ENCODE data around the gene HSF5.

The HSF5 gene

DNA sequence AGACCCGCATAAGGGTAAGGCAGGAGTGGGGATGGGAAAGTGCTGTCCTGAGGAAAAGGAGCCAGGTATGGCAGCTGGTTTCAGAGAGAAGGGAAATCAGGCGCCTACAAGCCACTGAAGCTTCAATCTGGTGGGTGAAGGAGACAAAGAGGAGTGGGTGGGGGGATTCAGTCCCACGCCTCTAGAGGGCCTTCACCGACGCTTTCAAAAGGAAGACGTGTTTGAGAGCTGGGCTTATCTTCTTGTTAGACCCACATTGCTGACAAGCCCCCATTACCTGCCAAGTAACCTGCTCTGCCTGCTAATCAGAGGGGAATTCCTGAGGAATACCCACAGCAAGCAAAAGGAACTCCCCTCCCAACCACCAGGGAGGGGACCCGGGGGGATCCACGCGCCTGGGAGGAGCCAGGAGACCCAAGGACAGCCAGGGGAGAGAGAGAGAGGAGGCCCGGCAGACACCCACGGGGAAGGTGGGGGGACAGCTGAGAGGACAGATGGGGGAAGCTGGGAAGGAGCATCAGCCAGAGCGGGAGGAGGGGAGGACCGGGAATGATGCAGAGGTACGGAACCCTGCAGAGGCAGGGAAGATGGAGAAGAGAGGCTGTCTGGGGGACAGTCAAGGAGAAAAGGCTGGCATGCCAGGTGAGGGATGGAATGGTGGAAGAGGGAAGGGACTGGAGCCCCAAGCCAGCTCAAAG lies 25.2 kb upstream of the HSF5 start:
- H2BK120ac ChIP-seq (ENCODE audit: insufficient read depth, low read length, poor library complexity): no peak overlapping the region
- H3K27ac ChIP-seq (ENCODE audit: low read depth, low read length): no peak overlapping the region
- H3K4me2 ChIP-seq (ENCODE audit: low read length): peak overlapping the region; percentile 87
- H4K12ac ChIP-seq (ENCODE audit: low read depth, low read length): no peak overlapping the region
- peak overlapping the region; percentile 89 for H2AFZ ChIP-seq (ENCODE audit: insufficient read depth, low read length, poor library complexity)
- no peak overlapping the region for H4K8ac ChIP-seq (ENCODE audit: low read depth, low read length)
- no peak overlapping the region for H2BK5ac ChIP-seq (ENCODE audit: low read depth, low read length, poor library complexity)
- no peaks in the 10 kb centered on the region for H3K9me3 ChIP-seq (ENCODE audit: insufficient read depth, low read depth, low read length)
- H3K4me1 ChIP-seq (ENCODE audit: control insufficient read depth in 1 of 2, insufficient read depth in 2 of 2, low read length in 2 of 2): peaks cover 7 to 19% of the 10 kb centered on the region in 2 experiments
- peak; percentile 13 to 37 for DNase-seq
- H3K4ac ChIP-seq (ENCODE audit: low read depth, low read length): no peak overlapping the region
- H3K14ac ChIP-seq (ENCODE audit: low read length): no peak overlapping the region
- H3K4me3 ChIP-seq (ENCODE audit: low read depth, low read length): peak overlapping the region; percentile 72
- peaks cover 26 to 35% of the 10 kb centered on the region in 2 experiments for H3K36me3 ChIP-seq (ENCODE audit: control insufficient read depth in 1 of 2, insufficient read depth in 2 of 2, low read length in 2 of 2)
- no peak overlapping the region for H2AK5ac ChIP-seq (ENCODE audit: low read length)
- no peak overlapping the region for H3K9ac ChIP-seq (ENCODE audit: low read length)
- no peak overlapping the region for H4K91ac ChIP-seq (ENCODE audit: low read depth, low read length)
- no peak overlapping the region for H2BK12ac ChIP-seq (ENCODE audit: low read length)
- no peak overlapping the region for H3K23ac ChIP-seq (ENCODE audit: low read length)
- no peaks in the 10 kb centered on the region for H3K27me3 ChIP-seq (ENCODE audit: insufficient read depth, low read length)
- peaks cover 6% of the 10 kb centered on the region for H3K79me2 ChIP-seq (ENCODE audit: control insufficient read depth, insufficient read depth, low read length, poor library complexity)
- peaks cover 10% of the 10 kb centered on the region for H3K79me1 ChIP-seq (ENCODE audit: low read length)
- no peak overlapping the region for H3K18ac ChIP-seq (ENCODE audit: low read length)
- WGBS (ENCODE audit: extremely low coverage, insufficient coverage, insufficient read length): no CpG with 5 or more reads among the region's 14 CpGs

DNA sequence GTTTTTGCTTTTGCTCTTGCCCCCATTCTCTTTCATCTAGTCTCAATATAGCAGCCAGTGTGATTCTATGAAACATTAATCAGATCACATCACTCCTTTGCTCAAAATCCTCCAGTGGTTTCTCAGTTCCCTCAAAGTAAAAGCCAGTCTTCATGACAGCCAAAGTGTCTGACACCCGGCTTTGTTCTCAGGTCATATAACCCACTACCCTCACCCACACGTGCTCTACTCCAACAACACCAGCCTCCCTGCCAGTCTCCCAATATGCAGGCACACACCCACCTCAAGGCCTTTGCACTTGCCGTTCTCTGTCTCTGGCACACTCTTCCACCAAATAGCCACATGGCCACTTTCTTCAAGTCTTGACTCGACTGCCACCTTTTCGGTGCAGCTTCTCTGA lies 21.9 kb upstream of the HSF5 start:
- Histone ChIP-seq H3K4me1 (ENCODE audit: control insufficient read depth in 1 of 2, insufficient read depth in 2 of 2, low read length in 2 of 2) (peaks cover 4 to 13% of the 10 kb centered on the region in 2 experiments), H3K36me3 (ENCODE audit: control insufficient read depth in 1 of 2, insufficient read depth in 2 of 2, low read length in 2 of 2) (peaks cover 53 to 63% of the 10 kb centered on the region in 2 experiments), H2AFZ (ENCODE audit: insufficient read depth, low read length, poor library complexity) (no peak overlapping the region), H4K12ac (ENCODE audit: low read depth, low read length) (no peak overlapping the region), H2BK12ac (ENCODE audit: low read length) (no peak overlapping the region), H4K8ac (ENCODE audit: low read depth, low read length) (no peak overlapping the region), H3K9ac (ENCODE audit: low read length) (no peak overlapping the region), H3K18ac (ENCODE audit: low read length) (peak overlapping the region; percentile 41), H2BK120ac (ENCODE audit: insufficient read depth, low read length, poor library complexity) (no peak overlapping the region), H3K23ac (ENCODE audit: low read length) (no peak overlapping the region), H3K27ac (ENCODE audit: low read depth, low read length) (no peak overlapping the region), H3K79me2 (ENCODE audit: control insufficient read depth, insufficient read depth, low read length, poor library complexity) (peaks cover 3% of the 10 kb centered on the region), H3K4me2 (ENCODE audit: low read length) (no peak overlapping the region), H3K79me1 (ENCODE audit: low read length) (peaks cover 3% of the 10 kb centered on the region), H2BK5ac (ENCODE audit: low read depth, low read length, poor library complexity) (no peak overlapping the region), H3K4ac (ENCODE audit: low read depth, low read length) (no peak overlapping the region), H4K91ac (ENCODE audit: low read depth, low read length) (no peak overlapping the region), H3K4me3 (ENCODE audit: low read depth, low read length) (no peak overlapping the region), H2AK5ac (ENCODE audit: low read length) (no peak overlapping the region), H3K27me3 (ENCODE audit: insufficient read depth, low read length) (no peaks in the 10 kb centered on the region), H3K9me3 (ENCODE audit: insufficient read depth, low read depth, low read length) (no peaks in the 10 kb centered on the region), H3K14ac (ENCODE audit: low read length) (no peak overlapping the region)
- DNase-seq: no peak
- no CpG with 5 or more reads among the region's 5 CpGs for WGBS (ENCODE audit: extremely low coverage, insufficient coverage, insufficient read length)

DNA sequence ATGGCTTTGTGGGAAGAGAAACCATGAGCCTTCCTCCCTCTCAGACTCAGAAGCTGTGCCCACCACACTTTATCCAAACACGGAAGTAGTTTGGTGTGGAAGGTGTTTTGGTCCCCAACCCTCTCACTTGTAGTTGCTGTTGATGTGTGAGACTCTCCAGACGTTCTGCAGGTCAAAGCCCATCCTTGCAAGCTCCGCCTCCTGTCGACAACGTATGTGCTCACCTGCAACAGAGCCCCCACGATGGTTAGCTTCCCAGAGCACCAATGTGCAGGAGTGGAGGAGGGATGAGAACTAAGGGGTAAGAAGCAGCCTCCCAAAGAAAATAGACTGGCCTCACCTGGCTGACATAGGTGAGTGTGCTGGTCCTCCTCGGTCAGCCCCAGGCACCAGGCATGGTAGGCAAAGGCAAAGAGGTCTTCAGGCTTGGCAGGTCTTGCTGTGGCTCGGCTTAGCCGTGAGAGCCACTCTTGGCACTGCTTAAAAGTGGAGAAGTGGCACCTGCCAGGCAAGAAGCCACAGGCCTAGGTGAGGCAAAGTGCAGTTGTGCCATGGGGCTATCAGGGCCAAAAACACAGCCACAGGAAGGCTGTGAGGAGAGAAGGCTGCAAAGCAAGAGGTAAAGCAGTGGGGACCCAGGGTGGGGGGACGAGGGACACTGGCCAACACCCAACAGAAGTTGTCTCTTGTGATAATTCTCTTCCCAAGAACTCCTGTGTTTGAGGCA lies 20.3 kb upstream of the HSF5 start:
- peaks cover 66 to 79% of the 10 kb centered on the region in 2 experiments for H3K36me3 ChIP-seq (ENCODE audit: control insufficient read depth in 1 of 2, insufficient read depth in 2 of 2, low read length in 2 of 2)
- no peaks in the 10 kb centered on the region for H3K9me3 ChIP-seq (ENCODE audit: insufficient read depth, low read depth, low read length)
- peaks cover 2 to 5% of the 10 kb centered on the region in 2 experiments for H3K4me1 ChIP-seq (ENCODE audit: control insufficient read depth in 1 of 2, insufficient read depth in 2 of 2, low read length in 2 of 2)
- no peak overlapping the region for H3K4me2 ChIP-seq (ENCODE audit: low read length)
- no peak overlapping the region for H3K14ac ChIP-seq (ENCODE audit: low read length)
- no peaks in the 10 kb centered on the region for H3K79me2 ChIP-seq (ENCODE audit: control insufficient read depth, insufficient read depth, low read length, poor library complexity)
- no peak overlapping the region for H2AK5ac ChIP-seq (ENCODE audit: low read length)
- no peak overlapping the region for H4K8ac ChIP-seq (ENCODE audit: low read depth, low read length)
- DNase-seq: no peak
- H3K27me3 ChIP-seq (ENCODE audit: insufficient read depth, low read length): no peaks in the 10 kb centered on the region
- H2BK12ac ChIP-seq (ENCODE audit: low read length): no peak overlapping the region
- no peak overlapping the region for H3K23ac ChIP-seq (ENCODE audit: low read length)
- H2AFZ ChIP-seq (ENCODE audit: insufficient read depth, low read length, poor library complexity): no peak overlapping the region
- H2BK120ac ChIP-seq (ENCODE audit: insufficient read depth, low read length, poor library complexity): no peak overlapping the region
- H3K9ac ChIP-seq (ENCODE audit: low read length): no peak overlapping the region
- WGBS (ENCODE audit: extremely low coverage, insufficient coverage, insufficient read length): no CpG with 5 or more reads among the region's 10 CpGs
- no peak overlapping the region for H4K12ac ChIP-seq (ENCODE audit: low read depth, low read length)
- no peak overlapping the region for H2BK5ac ChIP-seq (ENCODE audit: low read depth, low read length, poor library complexity)
- no peak overlapping the region for H3K4me3 ChIP-seq (ENCODE audit: low read depth, low read length)
- no peak overlapping the region for H3K27ac ChIP-seq (ENCODE audit: low read depth, low read length)
- H4K91ac ChIP-seq (ENCODE audit: low read depth, low read length): no peak overlapping the region
- no peak overlapping the region for H3K4ac ChIP-seq (ENCODE audit: low read depth, low read length)
- no peak overlapping the region for H3K18ac ChIP-seq (ENCODE audit: low read length)
- H3K79me1 ChIP-seq (ENCODE audit: low read length): no peaks in the 10 kb centered on the region

DNA sequence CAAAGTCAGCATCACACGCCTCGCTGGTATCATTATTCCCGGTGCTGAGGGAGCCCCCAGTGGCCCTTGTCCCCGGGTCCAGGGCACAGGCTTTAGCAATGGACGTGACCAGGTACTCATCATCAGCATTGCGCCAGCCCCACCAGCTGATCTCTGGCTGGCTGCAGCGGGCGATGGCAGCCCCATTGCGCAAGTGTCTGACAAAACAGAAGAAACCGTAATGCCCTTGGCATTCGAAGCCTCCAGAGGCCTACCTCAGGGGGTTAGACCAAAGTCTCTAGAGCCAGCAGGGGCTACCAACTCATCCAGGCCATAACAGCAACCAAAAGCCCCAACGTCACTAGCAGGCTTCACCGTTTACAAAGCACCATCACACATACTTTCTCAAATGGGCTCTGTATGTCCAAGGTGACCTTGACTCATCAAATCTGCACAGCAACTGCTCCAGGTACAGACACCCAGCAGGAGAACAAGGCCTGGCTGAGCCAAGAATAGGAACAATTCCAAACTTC lies 19.0 kb upstream of the HSF5 start:
- peak; percentile 98 for DNase-seq
- Histone ChIP-seq H3K4me3 (ENCODE audit: low read depth, low read length) (no peak overlapping the region), H3K4me2 (ENCODE audit: low read length) (no peak overlapping the region), H3K79me2 (ENCODE audit: control insufficient read depth, insufficient read depth, low read length, poor library complexity) (no peaks in the 10 kb centered on the region), H4K12ac (ENCODE audit: low read depth, low read length) (no peak overlapping the region), H3K27ac (ENCODE audit: low read depth, low read length) (no peak overlapping the region), H3K23ac (ENCODE audit: low read length) (no peak overlapping the region), H3K14ac (ENCODE audit: low read length) (no peak overlapping the region), H3K36me3 (ENCODE audit: control insufficient read depth in 1 of 2, insufficient read depth in 2 of 2, low read length in 2 of 2) (peaks cover 66 to 80% of the 10 kb centered on the region in 2 experiments), H2AK5ac (ENCODE audit: low read length) (no peak overlapping the region), H3K79me1 (ENCODE audit: low read length) (no peaks in the 10 kb centered on the region), H4K8ac (ENCODE audit: low read depth, low read length) (no peak overlapping the region), H3K4me1 (ENCODE audit: control insufficient read depth in 1 of 2, insufficient read depth in 2 of 2, low read length in 2 of 2) (no peaks in the 10 kb centered on the region), H2BK12ac (ENCODE audit: low read length) (no peak overlapping the region), H3K4ac (ENCODE audit: low read depth, low read length) (no peak overlapping the region), H4K91ac (ENCODE audit: low read depth, low read length) (no peak overlapping the region), H2BK120ac (ENCODE audit: insufficient read depth, low read length, poor library complexity) (no peak overlapping the region), H3K18ac (ENCODE audit: low read length) (no peak overlapping the region), H2AFZ (ENCODE audit: insufficient read depth, low read length, poor library complexity) (no peak overlapping the region), H3K9ac (ENCODE audit: low read length) (no peak overlapping the region), H3K27me3 (ENCODE audit: insufficient read depth, low read length) (no peaks in the 10 kb centered on the region), H2BK5ac (ENCODE audit: low read depth, low read length, poor library complexity) (no peak overlapping the region), H3K9me3 (ENCODE audit: insufficient read depth, low read depth, low read length) (no peaks in the 10 kb centered on the region)
- no CpG with 5 or more reads among the region's 13 CpGs for whole genome bisulfite sequencing (ENCODE audit: extremely low coverage, insufficient coverage, insufficient read length)

All from trophoblast cell (in vitro differentiated cells and primary cell).